HFFc6 (cell line): ENCODE results near the gene DNTTIP2. TPM values are rescaled to one million over a fixed set of nuclear protein-coding genes. Genes with fewer than 3 reads are reported as not detected.
"Not testable (repeated sequence)": the region's sequence is repeated elsewhere in the genome, so short reads cannot be mapped to it uniquely, and the experiment has no call there.

Source experiments
- DNase-seq: peaks from one replicate; pipeline ENCODE4 v3.0.0-alpha.2; 2018
- H3K27ac Mint-ChIP-seq: 2 replicates; pipeline ENCODE4 v1.8.0; 2020; ENCODE audit warnings: mild to moderate bottlenecking, mixed read lengths
- H3K27me3 Mint-ChIP-seq: 2 replicates; pipeline ENCODE4 v1.8.0; 2021; ENCODE audit warnings: mild to moderate bottlenecking, moderate library complexity, mixed read lengths; ENCODE audit not compliant: insufficient read depth
- H3K36me3 Mint-ChIP-seq: 2 replicates; pipeline ENCODE4 v1.8.0; 2021; ENCODE audit warnings: low read depth, mixed read lengths
- H3K4me1 Mint-ChIP-seq: 2 replicates; pipeline ENCODE4 v1.8.0; 2020; ENCODE audit warnings: low read depth, mixed read lengths
- H3K4me3 Mint-ChIP-seq: 2 replicates; pipeline ENCODE4 v1.8.0; 2020; ENCODE audit warnings: mild to moderate bottlenecking, moderate library complexity, mixed read lengths
- H3K9me3 Mint-ChIP-seq: 2 replicates; pipeline ENCODE4 v1.8.0; 2020; ENCODE audit warnings: mild to moderate bottlenecking, mixed read lengths
- long read RNA-seq: library from polyadenylated mRNA; unstranded; transcript quantifications from one replicate; pipeline ENCODE4 v2.0.0, GENCODE V29; 2019
- total RNA-seq, 6 experiments: library from RNA; stranded (reverse); fragmentation: NEBNext Ultra II Directional; extraction: Animal tissue kit (Norgen Biotek cat#: 25700); gene quantifications; 2 replicates in 1 of 6; 3 replicates in 5 of 6; pipeline ENCODE4 v1.2.3, GENCODE V29; 2021
- TF ChIP-seq, protein P1 (sequence below): fragments of 200-600 bp; sonication (generic); IDR thresholded peaks from 2 replicates; pipeline ENCODE4 v1.5.0; 2021; ENCODE audit warnings: antibody characterized with exemption, mild to moderate bottlenecking

The DNTTIP2 gene, protein sequence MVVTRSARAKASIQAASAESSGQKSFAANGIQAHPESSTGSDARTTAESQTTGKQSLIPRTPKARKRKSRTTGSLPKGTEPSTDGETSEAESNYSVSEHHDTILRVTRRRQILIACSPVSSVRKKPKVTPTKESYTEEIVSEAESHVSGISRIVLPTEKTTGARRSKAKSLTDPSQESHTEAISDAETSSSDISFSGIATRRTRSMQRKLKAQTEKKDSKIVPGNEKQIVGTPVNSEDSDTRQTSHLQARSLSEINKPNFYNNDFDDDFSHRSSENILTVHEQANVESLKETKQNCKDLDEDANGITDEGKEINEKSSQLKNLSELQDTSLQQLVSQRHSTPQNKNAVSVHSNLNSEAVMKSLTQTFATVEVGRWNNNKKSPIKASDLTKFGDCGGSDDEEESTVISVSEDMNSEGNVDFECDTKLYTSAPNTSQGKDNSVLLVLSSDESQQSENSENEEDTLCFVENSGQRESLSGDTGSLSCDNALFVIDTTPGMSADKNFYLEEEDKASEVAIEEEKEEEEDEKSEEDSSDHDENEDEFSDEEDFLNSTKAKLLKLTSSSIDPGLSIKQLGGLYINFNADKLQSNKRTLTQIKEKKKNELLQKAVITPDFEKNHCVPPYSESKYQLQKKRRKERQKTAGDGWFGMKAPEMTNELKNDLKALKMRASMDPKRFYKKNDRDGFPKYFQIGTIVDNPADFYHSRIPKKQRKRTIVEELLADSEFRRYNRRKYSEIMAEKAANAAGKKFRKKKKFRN
- 10 to 100 TPM; 51.8 to 65.7 (median 60.1) TPM for total RNA-seq
- long read RNA-seq, full-length matches to known transcripts = 26 of 81 reads
- long read RNA-seq, partial matches to known transcripts = 54 of 81 reads
- long read RNA-seq, other reads (novel, unspliced or antisense) = 1 of 81 reads

DNA sequence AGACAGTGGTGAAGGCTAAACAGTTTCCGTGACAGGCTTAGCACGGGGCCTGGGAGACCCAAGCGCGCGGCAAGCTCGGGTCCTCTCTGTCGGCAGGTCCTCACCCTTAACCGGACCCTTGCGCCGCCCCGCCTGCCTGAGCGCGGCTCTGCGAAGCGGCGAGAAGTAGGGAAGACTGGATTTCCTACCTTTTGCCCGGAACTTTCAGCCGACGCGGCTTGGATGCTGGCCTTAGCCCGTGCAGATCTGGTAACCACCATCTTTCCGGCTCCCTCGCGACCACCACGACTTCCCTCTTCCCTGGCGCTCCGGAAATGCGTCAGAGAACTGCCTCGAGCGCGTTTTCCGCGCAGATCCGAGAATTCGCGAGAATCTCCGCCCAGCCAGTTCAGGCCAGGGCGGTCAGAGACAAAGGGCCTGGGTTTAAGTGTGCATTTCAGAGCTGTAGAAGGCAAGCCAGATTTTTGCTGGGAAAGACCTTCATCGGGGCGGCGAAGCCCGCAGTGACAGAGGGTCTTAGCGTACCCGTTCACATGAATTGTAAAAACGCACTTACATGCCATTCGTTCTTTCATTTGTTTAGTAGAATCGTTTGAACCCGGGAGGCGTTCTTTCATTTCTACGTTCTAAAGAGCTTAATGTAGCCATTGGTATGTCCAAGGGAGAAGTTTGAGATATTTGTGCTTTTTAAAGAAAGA lies at the start of gene DNTTIP2:
TSS of gene DNTTIP2 (minus strand) at position 318 of the 698 bp plus-strand sequence. CDS start at position 260, 58 bp downstream.
- TF ChIP-seq, protein P1, sequence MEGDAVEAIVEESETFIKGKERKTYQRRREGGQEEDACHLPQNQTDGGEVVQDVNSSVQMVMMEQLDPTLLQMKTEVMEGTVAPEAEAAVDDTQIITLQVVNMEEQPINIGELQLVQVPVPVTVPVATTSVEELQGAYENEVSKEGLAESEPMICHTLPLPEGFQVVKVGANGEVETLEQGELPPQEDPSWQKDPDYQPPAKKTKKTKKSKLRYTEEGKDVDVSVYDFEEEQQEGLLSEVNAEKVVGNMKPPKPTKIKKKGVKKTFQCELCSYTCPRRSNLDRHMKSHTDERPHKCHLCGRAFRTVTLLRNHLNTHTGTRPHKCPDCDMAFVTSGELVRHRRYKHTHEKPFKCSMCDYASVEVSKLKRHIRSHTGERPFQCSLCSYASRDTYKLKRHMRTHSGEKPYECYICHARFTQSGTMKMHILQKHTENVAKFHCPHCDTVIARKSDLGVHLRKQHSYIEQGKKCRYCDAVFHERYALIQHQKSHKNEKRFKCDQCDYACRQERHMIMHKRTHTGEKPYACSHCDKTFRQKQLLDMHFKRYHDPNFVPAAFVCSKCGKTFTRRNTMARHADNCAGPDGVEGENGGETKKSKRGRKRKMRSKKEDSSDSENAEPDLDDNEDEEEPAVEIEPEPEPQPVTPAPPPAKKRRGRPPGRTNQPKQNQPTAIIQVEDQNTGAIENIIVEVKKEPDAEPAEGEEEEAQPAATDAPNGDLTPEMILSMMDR = no peak
- H3K9me3 Mint-ChIP-seq = no peaks in the 10 kb centered on the region
- H3K4me1 Mint-ChIP-seq = peaks cover 47% of the 10 kb centered on the region
- peak; percentile 86 for DNase-seq
- H3K4me3 Mint-ChIP-seq = peak within 1 kb of the TSS; percentile 96
- H3K27me3 Mint-ChIP-seq = no peaks in the 10 kb centered on the region; the same call in 1 of the 2 replicates
- peaks cover 49% of the 10 kb centered on the region for H3K36me3 Mint-ChIP-seq
- H3K27ac Mint-ChIP-seq = peak within 1 kb of the TSS; percentile 97

DNA sequence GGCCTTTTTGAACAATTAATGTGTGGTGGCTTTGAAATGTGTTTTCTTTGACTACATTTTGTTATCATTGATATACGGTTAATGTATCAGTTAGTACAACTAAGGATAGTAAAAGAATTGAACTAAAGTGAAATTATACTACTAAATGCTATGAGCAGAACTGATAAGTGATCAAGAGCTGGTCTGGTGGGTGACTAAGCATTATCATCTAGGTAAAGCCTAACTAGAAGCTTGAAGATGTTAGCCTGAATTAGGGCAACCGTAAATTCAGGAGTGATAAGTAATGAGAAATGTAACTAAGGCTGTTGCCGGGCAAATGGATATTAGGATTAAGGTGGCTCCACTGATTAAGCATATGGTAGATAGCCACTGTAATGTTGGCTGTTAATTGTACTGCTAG lies 46.2 kb upstream of the DNTTIP2 start:
- Mint-ChIP-seq H3K36me3 (no peaks in the 10 kb centered on the region), H3K27ac (no peak overlapping the region), H3K4me1 (no peaks in the 10 kb centered on the region), H3K4me3 (no peak overlapping the region), H3K27me3 (peaks cover 17% of the 10 kb centered on the region), H3K9me3 (no peaks in the 10 kb centered on the region)
- DNase-seq = no peak
- TF ChIP-seq, protein P1 = no peak

DNA sequence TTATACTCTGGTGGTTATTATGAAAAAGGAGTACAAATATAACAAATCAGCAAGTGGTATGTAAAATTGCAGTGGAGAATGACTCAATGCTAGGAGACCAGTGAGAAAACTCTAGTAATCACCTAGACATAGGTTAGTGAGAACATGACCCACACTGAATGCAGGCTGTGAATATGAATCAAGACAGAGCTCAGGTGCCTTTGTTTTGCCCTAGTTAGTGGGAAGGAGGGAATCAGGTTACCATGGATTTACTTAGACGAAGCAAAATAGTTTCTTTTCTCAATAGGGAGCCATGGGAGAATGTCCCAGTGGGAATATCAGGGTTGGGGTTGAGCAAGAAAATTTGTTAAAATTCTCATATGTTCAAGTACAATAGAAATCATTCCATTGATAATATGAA lies 40.8 kb upstream of the DNTTIP2 start:
- Mint-ChIP-seq H3K4me3 (no peak overlapping the region), H3K27me3 (peaks cover 31% of the 10 kb centered on the region), H3K4me1 (no peaks in the 10 kb centered on the region), H3K27ac (no peak overlapping the region), H3K36me3 (no peaks in the 10 kb centered on the region; the same call in none of the 2 replicates), H3K9me3 (no peaks in the 10 kb centered on the region)
- no peak for DNase-seq
- TF ChIP-seq, protein P1 = no peak

DNA sequence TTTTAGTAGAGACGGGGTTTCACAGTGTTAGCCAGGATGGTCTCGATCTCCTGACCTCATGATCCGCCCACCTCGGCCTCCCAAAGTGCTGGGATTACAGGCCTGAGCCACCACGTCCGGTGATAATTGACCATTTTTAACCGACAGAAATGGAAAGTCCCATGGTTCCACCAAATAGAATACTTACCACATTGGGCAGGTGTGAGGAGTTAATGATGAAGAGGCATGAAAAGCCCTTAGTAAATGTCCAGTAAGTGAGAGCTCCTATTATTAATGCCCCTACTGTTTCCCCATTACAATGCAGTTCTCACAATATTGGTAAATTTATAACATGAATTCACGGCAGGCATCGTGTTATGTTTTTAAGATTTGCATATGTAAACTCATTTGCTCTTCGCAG lies 38.3 kb upstream of the DNTTIP2 start:
- no peak for DNase-seq
- Mint-ChIP-seq H3K27me3 (peaks cover 45% of the 10 kb centered on the region), H3K4me1 (no peaks in the 10 kb centered on the region), H3K36me3 (no peaks in the 10 kb centered on the region; the same call in none of the 2 replicates), H3K4me3 (no peak overlapping the region), H3K27ac (no peak overlapping the region), H3K9me3 (peaks cover 1% of the 10 kb centered on the region; the same call in 1 of the 2 replicates)
- TF ChIP-seq, protein P1 = no peak

DNA sequence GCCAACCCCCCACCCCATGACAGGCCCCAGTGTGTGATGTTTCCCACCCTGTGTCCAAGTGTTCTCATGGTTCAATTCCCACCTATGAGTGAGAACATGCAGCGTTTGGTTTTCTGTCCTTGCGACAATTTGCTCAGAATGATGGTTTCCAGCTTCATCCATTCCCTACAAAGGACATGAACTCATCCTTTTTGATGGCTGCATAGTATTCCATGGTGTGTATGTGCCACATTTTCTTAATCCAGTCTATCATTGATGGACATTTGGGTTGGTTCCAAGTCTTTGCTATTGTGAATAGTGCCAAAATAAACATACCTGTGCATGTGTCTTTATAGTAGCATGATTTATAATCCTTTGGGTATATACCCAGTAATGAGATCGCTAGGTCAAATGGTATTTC lies 31.9 kb upstream of the DNTTIP2 start:
- H3K9me3 Mint-ChIP-seq, H3K27ac Mint-ChIP-seq, DNase-seq, H3K4me3 Mint-ChIP-seq: not testable (repeated sequence)
- Mint-ChIP-seq H3K36me3 (peaks cover 11% of the 10 kb centered on the region), H3K27me3 (peaks cover 32% of the 10 kb centered on the region), H3K4me1 (peaks cover 28% of the 10 kb centered on the region)
